Measurements from ENCODE around the gene RNF39.
"Not testable (repeated sequence)": the region's sequence is repeated elsewhere in the genome, so short reads cannot be mapped to it uniquely, and the experiment has no call there.

The RNF39 gene

GRCh38 chr6:30061092-30061857 lies 14.3 kb downstream of the RNF39 start, which contains the start of gene POLR1H:
TSS of gene POLR1H (plus strand) at chr6:30061265. CDS start at chr6:30061525, 260 bp downstream.
- DNase-seq: peak; percentile 81

DNA sequence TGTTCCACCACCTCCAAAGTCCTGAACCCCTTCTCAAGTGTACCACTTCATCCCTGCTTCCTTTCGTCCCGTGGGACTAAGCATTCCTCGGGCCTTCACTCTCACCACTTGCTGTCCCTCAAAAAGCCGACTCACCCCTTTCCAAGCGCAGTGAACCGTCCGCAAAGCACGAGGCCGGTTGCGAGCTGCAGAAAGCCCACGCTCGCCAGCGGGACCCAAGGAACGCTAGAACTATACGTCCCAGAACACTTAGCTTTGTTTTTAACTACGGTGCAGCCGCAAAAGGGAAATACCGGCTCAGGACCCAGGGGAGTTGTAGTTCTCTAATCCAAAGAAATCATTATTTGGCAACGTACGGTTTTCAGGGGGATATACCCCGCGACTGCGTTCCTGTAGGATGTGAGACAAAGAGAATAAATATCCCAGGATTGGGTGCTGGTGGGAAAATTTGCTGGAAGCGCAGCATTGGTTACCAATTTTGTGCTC lies 14.9 kb downstream of the RNF39 start:
- no peak for DNase-seq

DNA sequence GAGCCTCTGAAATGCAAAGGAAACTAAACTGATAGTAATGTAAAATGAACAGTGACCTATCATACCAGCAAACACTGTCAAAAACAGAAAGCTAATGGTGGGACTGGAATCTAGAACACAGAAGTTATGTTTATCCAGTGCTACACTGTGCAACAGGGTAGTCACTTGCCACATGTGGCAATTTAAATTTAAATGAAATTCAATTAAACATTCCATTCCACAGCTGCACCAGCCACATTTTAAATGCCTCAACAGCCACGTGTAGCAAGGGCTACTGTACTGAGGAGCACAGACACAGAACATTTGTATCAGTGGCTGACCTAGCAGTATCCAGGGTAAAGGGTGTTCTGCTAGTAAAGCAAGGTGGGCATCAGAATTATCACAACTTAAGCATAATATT lies 20.1 kb downstream of the RNF39 start:
- no peak for DNase-seq

DNA sequence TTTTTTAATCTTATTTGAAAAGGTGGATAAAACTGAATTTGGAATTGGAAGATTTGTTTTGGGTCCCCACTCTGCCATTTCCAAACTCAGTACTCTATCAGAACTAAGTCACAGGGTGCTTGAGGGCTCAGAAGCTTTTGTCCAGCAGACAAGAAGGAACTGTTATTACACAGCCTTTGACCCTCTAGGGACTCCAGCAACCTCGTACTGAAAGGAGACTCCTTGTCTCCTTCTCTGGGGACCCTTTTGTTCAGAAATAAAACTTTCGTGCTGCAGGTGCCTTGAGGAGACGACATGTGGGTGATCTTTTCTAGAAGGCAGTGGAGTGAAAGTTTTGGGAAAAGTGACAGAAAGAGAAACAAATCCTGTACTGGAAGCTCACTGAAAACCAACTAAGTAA lies 21.9 kb downstream of the RNF39 start:
- DNase-seq: no peak

GRCh38 chr6:30047220-30047619 lies 28.3 kb downstream of the RNF39 start:
- no peak for DNase-seq

- DNase-seq: no peak
These were observed 30.9 kb downstream of the RNF39 start for GRCh38 chr6:30044630-30045029.

DNA sequence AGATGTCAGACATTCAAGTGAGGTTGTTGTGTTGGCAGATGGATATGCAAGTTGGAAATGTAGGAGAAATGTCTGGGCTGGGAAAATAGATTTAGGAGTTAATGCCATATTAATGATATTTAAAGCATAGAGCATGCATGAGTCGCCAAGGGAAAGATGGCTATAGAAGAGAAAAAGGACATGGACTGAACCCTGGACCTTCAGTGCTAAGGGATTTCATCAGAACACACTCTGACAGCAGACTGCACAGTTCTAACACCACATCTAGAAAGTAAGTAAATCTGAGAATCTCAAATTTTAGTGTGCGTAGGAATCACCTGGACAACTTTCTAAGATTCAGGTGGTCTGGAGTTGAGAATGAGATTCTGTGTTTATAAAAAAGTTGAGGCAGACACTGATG lies 31.8 kb downstream of the RNF39 start:
- DNase-seq: no peak

GRCh38 chr6:30042914-30043313 lies 32.7 kb downstream of the RNF39 start:
- DNase-seq: no peak

GRCh38 chr6:30042476-30042875 lies 33.1 kb downstream of the RNF39 start:
- no peak for DNase-seq

DNA sequence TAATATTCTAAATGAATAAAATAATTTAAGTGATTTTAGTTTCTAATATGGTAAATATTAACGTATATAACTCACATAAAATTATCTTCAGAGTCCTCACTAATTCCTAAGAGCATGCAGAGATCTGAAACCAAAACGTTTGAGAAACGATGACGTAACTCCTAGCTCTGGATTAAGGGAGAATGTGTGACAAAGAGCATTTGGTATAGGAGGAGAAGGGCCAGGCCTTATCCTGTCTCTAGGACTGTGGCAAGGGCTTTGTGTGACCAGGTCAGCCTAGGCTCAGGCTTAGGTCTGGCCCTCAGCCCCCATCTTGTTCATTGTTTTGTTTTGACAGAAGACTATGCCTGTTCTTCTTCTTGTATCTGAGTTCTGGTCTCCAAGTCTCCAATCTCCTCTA lies 33.7 kb downstream of the RNF39 start:
- no peak for DNase-seq

DNA sequence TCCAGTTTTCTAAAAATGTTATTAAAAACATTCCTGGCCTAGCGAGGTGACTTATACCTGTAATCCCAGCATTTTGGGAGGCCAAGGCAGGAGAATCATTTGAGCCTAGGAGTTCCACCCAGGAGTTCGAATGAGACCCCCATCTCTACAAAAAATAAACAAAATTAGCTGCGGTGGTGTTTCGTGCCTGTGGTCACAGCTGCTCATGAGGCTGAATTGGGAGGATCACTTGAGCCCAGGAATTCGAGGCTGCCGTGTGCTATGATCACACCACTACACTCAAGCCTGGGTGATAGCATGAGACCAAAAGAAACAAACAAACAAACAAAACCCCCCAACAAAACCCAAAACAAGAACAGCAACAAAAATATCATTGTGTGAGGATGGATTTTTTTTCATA lies 34.3 kb downstream of the RNF39 start:
- no peak for DNase-seq

GRCh38 chr6:30037182-30037788 lies 38.3 kb downstream of the RNF39 start:
- DNase-seq: no peak

GRCh38 chr6:30035784-30036183 lies 39.8 kb downstream of the RNF39 start:
- DNase-seq: no peak

DNA sequence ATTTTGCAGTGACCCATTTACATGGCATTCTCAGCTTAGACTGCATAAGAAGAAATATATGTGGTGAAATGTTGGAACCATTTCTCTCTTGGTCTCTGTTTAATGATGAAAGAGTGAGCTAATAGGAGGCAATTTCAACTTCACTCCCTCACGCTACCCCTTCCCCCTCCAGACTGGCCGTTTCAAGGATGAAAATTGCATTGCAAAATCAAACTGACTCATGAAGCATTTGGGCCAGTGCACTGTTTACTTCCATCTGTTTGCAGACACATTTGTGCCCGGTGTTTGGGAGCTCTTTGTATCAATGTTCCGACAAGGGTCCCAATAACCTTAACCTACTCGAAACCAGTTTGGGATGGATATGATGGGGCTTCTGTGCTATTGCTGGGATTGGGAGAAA lies 42.1 kb downstream of the RNF39 start:
- DNase-seq: not testable (repeated sequence)

GRCh38 chr6:30031381-30031780 lies 44.2 kb downstream of the RNF39 start:
- no peak for DNase-seq

GRCh38 chr6:30029588-30029987 lies 46.0 kb downstream of the RNF39 start:
- no peak for DNase-seq

DNA sequence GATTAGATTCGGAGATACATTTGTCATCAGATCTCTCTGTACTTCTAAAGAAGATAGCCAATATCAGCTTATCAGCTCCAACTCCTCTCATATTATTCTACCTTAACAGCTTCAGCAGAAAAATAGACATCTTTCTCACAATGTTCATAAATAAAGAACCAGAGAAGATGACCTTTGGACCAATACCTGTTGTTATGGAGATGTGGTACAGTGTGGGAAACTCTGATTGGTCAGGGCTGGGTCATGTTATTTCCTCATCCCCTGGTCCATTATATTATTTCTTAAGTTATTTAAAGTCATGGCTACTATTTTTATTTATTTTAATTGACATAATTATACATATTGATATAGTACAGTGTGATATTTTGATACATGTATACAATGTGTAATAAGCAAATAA lies 50.4 kb downstream of the RNF39 start:
- DNase-seq: no peak

- not testable (repeated sequence) for DNase-seq
These were observed 52.9 kb downstream of the RNF39 start for GRCh38 chr6:30022712-30023111.

GRCh38 chr6:30022189-30022588 lies 53.4 kb downstream of the RNF39 start:
- DNase-seq: no peak

DNA sequence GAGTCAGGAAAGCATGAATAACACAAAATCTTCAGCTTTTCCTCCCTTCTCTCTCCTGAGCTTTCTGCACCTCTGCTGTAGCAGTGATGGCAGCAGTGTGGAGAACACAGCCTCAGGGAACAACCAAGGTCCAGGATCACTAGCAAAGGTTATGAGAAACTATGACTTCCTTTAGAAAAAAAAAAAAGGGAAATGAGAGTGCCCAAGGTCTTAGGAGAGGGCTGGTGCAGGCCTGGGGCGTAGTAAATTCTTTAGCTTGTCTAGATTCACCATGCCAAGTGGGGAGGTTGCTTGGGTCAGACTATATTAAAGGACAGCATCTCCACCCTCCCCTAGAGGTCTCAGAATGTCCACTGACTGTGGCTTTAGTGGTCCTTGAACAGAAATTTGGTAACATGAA lies 54.9 kb downstream of the RNF39 start:
- DNase-seq: no peak

All from activated CD4-positive, alpha-beta T cell treated with anti-CD3 and anti-CD28 coated beads, Interleukin-2, amount 50 U/mL, for 1 hour (primary cell).